Non-pigmented ciliary epithelial cell (primary cell): ENCODE data around the gene SYTL2.
A peak's percentile ranks its signal among the peaks of the same experiment; 100 is the strongest.

Experiments
- DNase-seq: peaks from one replicate; pipeline ENCODE4 v3.0.0-alpha.2; 2010; ENCODE audit warnings: low read depth

The SYTL2 gene

GRCh38 chr11:85725510-85726258 is 85.3 kb downstream of the SYTL2 start:
- DNase-seq: peak; percentile 78

- no peak for DNase-seq
These were observed 86.0 kb downstream of the SYTL2 start for GRCh38 chr11:85724748-85725465.

DNA sequence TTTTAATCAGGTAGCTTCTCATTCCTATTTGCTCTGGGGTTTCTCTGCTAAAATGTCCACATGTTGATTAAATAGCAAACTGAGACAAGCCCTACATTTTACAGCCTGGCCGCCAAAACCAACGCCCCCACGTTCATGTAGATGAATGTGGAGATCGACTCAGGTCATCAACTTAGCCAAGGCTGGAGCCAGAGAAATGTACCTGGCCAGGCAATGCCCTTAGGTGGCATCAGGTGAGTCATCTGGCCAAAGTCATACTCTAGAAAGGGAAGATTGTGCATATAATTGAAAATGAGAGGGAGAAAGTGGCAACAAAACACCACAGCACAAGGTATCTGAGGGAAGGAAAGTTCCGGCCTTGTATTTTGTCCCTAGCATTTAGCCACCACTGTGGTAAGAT is 87.9 kb downstream of the SYTL2 start:
- DNase-seq: no peak

DNA sequence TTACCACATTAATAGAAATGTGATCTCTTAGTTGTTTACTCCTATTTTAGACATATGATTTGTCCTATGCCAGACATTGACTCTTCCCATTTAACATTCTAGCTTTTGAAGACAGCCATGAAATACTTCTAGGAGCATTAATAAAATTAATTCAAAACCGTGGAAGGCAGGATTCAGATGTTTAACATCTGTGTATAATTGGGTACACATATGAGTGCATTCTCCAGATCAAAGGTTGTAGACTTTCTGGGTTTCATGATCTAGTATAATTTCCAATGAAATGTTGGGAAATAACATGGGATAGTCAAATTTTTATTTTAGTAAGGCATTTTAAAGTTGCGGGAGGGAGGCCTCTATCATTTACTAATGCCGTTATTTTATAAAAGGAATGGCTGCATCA is 89.8 kb downstream of the SYTL2 start:
- no peak for DNase-seq

DNA sequence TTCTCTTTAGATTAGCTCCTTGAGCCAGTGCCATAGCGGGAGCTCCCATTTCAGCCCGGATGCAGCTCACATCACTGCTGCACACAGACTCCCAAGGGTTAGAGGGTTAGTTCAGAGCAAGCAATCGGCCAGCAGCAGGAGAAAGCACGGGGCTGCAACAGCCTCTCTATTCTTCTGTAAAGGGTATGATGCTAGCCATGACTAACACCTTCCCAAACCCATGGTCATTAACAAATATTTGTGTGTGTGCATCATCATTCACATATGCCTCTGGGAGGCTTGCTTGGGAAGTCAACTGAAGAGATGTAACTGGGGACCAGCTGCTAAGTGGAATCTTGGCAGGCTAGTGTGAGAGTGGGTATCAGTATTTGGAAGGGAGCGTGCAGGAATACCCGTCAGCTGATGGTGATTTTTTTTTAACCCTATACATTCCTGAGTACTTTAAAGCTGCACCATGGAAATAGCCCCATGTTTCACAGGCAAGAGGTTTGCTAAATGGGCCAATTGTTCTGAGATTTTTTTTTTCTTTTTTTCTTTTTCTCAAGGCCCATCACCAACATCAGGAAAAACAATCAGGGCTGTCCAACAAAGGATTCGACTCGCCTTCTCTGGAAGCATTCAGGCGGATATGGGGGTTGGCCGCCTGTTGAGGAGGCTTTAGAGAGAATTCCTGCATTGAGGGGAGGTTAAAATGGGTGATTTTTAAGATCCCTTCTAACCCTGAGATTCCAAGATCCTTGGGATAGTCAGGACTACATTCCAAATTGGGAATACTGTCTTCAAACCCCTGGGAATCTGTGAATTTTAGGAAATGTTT is 91.7 kb downstream of the SYTL2 start:
- DNase-seq: peak; percentile 91

DNA sequence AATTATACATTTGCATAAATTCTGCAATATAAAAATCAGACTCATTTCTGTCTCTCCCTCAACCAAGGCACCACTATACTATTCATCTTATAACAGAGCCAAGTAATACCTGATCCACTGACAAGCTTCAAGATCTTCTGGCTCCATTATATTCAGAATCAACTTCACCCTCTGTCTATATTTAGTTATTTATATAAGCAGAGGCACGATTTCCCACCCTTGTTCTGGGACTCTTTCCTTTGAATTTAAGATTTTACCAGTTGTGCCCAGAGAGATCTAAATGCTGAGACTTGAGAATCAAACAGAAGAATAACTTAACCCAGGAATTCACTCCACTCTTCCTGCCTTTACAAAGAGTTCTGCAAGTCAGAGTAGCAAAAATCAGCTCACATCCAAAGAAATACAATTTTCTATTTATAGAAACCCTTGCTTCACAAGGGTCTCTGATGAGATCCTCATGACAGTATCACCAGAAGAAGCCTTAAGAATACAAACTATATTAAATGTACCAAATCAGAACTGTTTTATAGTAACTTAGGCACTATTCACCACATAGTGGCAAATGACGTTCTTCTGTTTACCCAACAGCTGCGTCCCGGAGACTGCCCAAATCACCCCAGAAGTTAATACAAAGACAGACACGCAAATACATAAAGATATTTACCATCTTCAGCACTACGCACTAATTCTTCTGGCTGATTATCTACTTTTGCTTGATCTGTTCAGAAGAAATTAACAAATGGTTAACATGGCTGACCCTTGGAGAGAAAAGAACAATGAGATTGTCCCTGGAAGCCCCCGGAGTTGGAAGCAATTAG is 92.6 kb downstream of the SYTL2 start:
- DNase-seq: no peak

- DNase-seq: no peak
These were observed 93.5 kb downstream of the SYTL2 start for GRCh38 chr11:85717429-85717828.

DNA sequence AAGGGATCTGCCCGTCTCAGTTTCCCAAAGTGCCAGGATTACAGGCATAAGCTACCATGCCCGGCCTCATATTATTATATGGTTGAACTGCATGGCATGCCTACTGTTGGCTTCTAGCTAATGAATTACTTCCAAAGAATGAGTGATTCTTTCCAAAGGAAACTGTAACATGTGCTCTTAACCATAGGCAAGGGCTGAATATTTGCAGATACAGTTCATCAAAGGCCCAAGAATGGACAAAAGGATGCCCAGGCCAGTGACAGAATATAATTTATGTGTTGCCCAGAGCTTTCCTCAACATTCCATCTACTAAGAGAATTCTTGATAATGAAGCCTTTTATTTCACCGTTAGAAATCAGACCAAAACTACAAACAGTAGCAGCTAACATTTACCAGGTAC is 98.0 kb downstream of the SYTL2 start:
- no peak for DNase-seq

DNA sequence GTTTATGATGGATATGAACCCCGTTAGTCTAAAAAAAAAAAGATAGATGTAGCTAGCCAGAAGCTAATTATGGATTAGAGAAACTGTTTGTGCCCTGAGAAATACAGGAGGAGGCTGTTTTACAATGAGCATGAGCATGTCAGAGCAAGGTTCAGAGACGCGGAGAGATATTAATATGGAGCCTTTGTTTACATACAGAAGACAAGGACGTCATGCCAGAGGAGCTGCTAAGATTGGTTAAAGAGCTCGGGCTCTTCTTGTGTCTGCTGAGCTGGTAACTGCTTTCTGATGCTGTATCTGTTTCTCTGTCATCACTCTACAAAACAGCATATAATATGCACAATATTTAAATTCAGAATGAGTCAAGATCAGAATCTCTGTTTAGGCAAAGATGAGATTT is 100.0 kb downstream of the SYTL2 start:
- no peak for DNase-seq

DNA sequence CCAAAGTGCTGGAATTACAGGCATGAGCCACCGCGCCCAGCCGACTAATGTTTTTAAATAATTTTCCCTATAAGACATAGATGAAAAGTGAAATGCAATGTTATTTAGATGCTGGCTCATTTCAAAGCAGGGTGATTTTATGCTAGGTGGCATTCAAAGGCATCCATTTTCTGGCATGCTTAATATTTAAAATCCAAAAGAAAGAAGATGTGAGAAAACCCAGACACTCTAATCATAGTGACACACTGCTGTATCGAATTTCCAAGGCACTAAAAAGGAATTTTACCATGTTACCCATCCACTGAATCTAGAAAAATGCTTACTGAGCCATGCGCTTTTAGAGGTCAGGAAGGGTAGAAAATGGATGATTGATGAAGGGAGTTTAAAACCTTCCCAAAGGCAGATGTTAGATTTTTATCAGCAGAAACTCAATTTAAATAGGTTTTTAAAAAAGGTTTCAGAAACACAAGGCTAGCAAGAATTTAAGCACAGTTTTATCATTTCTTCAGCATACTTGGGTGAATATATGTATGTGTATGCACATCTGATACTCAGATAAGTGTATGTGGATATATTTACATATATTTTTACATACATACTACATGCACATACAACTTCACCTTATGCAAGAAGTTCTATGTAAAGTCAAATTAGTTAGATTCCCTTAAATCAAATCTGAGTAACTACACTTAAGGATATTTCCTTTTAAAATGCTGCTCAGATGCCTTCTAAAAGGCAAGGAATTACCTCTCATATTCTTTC is 100.8 kb downstream of the SYTL2 start:
- DNase-seq: no peak

DNA sequence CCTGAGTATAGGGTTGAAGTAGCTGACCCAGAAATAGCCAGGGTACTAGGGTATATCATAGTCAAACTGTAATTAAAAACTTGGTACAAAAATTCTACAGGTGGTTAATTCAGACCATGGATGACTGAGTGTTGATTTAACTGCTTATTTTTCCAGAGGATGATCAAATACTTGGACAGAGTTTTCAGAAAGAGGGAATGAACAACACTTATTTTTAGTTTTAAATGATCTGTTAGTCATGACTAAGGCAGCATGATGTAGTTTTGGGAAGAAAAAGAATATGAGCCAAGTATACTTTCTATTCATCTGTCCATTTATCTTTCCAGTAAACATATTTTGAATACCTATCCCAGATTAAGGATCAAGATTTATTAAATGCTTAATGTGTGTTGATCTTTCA is 105.1 kb downstream of the SYTL2 start:
- no peak for DNase-seq

- no peak for DNase-seq
These were observed 106.0 kb downstream of the SYTL2 start for GRCh38 chr11:85704967-85705366.

DNA sequence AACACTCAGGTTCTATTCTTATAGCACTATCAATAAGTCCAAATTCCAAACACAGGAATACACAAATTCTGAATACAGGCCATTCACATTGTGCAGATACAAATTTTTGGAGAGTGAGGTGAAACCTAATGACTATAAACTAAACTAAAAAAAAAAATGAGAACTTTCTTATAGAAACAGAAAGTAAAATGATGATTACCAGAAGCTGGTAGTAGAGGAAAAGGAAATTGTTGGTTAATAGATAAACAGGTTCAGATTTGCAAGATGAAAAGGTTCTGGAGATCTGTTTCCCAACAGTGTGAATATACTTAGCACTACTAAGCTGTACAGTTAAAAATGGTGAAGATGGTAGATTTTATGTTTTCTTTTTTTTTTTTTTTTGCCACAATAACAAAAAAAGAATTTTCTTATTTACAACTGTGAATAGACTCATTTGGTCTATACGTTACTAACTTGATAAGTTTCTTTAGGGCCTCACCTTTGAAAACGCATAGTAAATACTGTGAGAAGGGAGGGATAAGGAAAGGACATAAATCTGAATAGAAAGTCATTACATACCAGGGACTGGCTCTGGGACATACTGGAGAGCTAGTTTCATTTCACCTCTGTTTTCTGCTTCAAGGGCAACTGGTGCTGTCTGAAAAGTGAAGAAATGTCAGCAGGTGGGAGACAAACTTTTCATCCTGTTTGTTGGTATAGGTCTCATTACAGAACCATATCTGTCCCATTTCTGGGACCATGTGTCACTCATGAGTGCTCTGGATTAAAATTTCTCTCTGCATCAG is 110.8 kb downstream of the SYTL2 start:
- no peak for DNase-seq

DNA sequence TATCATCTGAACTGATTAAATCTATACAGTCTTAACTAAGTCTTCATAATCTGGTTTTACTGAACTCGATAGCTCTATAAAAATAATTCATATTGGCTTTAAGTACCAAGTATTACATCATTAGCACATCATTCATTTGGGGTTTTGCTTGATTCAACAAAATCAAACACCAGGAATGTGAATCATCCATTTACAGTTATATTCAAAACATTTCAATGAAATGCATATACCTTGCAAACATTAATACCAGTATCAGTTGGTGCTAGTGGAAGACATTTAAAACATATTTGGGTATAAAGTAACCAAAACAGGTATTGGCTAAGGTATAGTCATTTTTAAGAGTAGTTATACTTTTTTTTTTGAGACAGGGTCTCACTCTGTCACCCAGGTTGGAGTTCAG is 112.7 kb downstream of the SYTL2 start:
- no peak for DNase-seq

DNA sequence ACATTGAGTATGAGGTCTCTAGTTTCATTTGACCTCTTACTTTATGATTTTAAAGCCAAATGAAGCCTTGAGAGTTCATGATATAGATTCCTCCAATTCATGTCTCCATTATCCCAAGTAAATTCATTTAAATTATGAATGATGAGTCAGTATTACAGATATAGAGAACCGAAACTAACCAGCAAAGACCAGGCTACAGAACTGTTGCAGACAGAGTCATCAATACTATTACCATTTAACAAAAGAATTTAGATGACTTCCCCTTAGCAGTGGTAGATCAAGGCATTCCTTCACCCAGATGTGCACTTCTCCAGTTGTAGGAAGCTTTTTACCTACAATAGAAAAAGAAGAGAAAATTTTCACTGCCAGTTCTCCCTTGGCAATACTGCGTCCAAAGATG is 113.2 kb downstream of the SYTL2 start:
- DNase-seq: no peak

GRCh38 chr11:85695546-85695945 is 115.4 kb downstream of the SYTL2 start:
- no peak for DNase-seq

GRCh38 chr11:85694385-85694980 is 116.5 kb downstream of the SYTL2 start:
- DNase-seq: peak; percentile 30

DNA sequence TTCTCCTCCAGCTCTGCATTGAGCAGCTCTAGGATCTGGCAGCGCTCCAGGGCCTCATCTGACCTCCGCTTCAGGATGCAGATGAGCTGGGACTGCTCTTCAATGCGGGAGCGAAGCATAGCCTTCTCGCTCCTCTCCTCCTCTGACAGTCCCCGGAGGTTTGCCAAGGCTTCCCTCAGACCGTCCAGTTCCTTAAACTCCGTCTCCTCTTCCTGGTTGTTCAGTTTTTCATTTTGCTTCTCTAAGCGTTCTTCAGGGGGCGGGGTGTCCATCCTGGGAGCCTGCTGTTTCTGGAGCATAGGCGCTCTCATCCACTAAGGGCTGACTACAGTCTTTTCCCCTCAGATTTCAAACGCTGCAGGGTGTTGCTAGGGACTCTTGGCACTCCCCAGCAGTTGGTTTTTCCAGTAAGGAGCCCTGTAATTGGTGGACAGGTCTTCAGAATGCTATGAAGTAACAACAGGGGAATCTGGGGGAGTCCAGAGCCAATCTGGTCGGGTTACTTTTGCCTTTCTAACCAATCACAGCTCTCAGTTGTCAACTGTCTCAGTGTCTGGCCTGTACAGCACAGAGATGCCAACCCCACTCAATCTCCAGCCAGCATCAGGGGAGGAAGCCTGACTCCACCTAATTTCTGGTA is 125.0 kb downstream of the SYTL2 start, which contains the start of gene CCDC89:
TSS of gene CCDC89 (minus strand) at position 376 of the 640 bp plus-strand sequence. CDS start at position 311, 65 bp downstream.
- no peak for DNase-seq

DNA sequence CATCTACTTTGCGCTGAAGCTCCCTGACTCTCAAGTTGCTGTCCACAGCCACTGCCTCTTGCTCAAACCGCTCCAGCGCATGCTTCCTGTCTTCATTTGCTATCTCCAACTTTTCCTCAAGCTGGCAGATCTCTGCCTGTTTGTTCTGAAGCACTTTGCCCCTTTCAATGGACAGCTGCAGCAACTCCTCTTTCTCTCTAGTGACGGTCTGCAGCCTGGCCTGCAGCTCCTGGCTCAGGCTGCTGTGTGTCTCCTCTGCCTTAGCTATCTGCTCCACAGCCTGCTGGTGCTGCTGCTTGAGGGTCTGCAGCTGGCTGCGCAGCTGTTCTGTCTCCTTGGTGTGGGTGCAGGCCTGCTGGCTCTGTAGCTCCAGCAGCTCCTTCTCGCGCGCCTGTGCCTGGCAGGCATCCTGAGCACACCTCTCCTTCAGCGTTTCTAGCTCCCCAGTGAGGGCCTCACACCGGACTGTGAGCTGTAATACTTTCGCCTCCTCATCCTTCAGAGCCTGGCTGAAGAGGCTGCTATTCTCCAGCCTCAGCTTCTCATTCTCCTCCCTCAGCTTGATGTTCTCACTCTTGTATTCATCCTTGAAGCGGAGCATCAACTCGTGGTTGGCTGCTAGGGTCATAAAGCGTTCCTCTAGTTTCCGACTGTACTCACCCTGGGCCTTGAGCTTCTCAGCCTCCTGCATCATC is 125.7 kb downstream of the SYTL2 start:
- no peak for DNase-seq
